Eye (tissue), 1 donor: Measurements from ENCODE around the gene HDGF.

ENCODE experiments used
- DNase-seq: peaks from one replicate; pipeline ENCODE4 v3.0.0-alpha.2; 2015

The HDGF gene

GRCh38 chr1:156692925-156693847 is 58.3 kb downstream of the HDGF start:
- peak; percentile 77 for DNase-seq

- peak; percentile 42 for DNase-seq
These were observed 59.0 kb downstream of the HDGF start for GRCh38 chr1:156692441-156692924.
